IMR-90 (cell line): ENCODE results near the gene SIRPG. TPM values are rescaled to one million over a fixed set of nuclear protein-coding genes. Genes with fewer than 3 reads are reported as not detected.

Source experiments
- ATAC-seq: fragments of 200-7000 bp; cut with Tn5 transposase; 2 replicates; pipeline ENCODE4 v1.9.1; 2020; ENCODE audit warnings: low read depth, mild to moderate bottlenecking, moderate library complexity
- BruUV-seq: library from RNA; stranded (reverse); fragments of 400-500 nt; replicated peaks from 2 replicates; lab custom pipeline; 2021; lab: Mats Ljungman, UMichigan
- CTCF ChIA-PET: fragments of 300-600 bp; formaldehyde crosslinking; extraction: SDS; loops from one replicate; lab custom pipeline; 2021; ENCODE audit warnings: antibody characterized with exemption; lab: Yijun Ruan, JAX
- POLR2A ChIA-PET: fragments of 300-600 bp; sonication (Branson Sonifier 250); formaldehyde crosslinking; loops from one replicate; lab custom pipeline; 2022; ENCODE audit warnings: antibody characterized with exemption; ENCODE audit not compliant: unreplicated experiment; lab: Charles Lee
- DNase-seq: peaks from one replicate; pipeline ENCODE4 v3.0.0; 2013
- H2AFZ ChIP-seq: replicated peaks from 2 replicates; pipeline ENCODE3; 2013; ENCODE audit warnings: low read length, mild to moderate bottlenecking; ENCODE audit not compliant: poor library complexity
- H2AK5ac ChIP-seq: 2 replicates; pipeline ENCODE4 v1.6.1; 2013; ENCODE audit warnings: low read depth, low read length, inconsistent platforms
- H2AK9ac ChIP-seq: replicated peaks from 2 replicates; pipeline ENCODE3; 2013; ENCODE audit warnings: mild to moderate bottlenecking, low read depth, low read length, moderate library complexity; ENCODE audit not compliant: poor library complexity
- H2BK120ac ChIP-seq: 2 replicates; pipeline ENCODE4 v1.6.1; 2013; ENCODE audit warnings: low read depth, low read length, inconsistent platforms
- H2BK15ac ChIP-seq: 3 replicates; pipeline ENCODE4 v1.6.1; 2013; ENCODE audit warnings: low read depth, low read length, inconsistent platforms
- H2BK20ac ChIP-seq: 2 replicates; pipeline ENCODE4 v1.6.1; 2013; ENCODE audit warnings: low read depth, mild to moderate bottlenecking, inconsistent platforms, low read length, moderate library complexity
- H2BK5ac ChIP-seq: 2 replicates; pipeline ENCODE4 v1.6.1; 2013; ENCODE audit warnings: mild to moderate bottlenecking, low read depth, low read length, inconsistent platforms; ENCODE audit not compliant: poor library complexity, severe bottlenecking
- H3K14ac ChIP-seq: replicated peaks from 2 replicates; pipeline ENCODE4 v1.6.1; 2013; ENCODE audit warnings: low read depth, low read length, inconsistent platforms
- H3K18ac ChIP-seq: 2 replicates; pipeline ENCODE4 v1.6.1; 2013; ENCODE audit warnings: low read depth, low read length, control low read depth
- H3K23ac ChIP-seq: 2 replicates; pipeline ENCODE4 v1.6.1; 2013; ENCODE audit warnings: low read depth, low read length, inconsistent platforms
- H3K27ac ChIP-seq: 2 replicates; pipeline ENCODE4 v1.5.1; 2013; ENCODE audit warnings: mild to moderate bottlenecking, control low read depth, low read length; ENCODE audit not compliant: insufficient read depth
- H3K27me3 ChIP-seq: 2 replicates; pipeline ENCODE4 v1.6.1; 2013; ENCODE audit warnings: low read length; ENCODE audit not compliant: control insufficient read depth, insufficient read depth
- H3K36me3 ChIP-seq: 2 replicates; pipeline ENCODE4 v1.6.1; 2013; ENCODE audit warnings: low read length, mixed read lengths; ENCODE audit not compliant: control insufficient read depth, insufficient read depth
- H3K4ac ChIP-seq: 2 replicates; pipeline ENCODE4 v1.6.1; 2013; ENCODE audit warnings: low read depth, low read length, inconsistent platforms
- H3K4me1 ChIP-seq: 2 replicates; pipeline ENCODE4 v1.6.1; 2013; ENCODE audit warnings: low read length, mixed read lengths; ENCODE audit not compliant: control insufficient read depth, insufficient read depth
- H3K4me2 ChIP-seq: 2 replicates; pipeline ENCODE4 v1.6.1; 2013; ENCODE audit warnings: low read depth, mild to moderate bottlenecking, control low read depth, low read length, moderate library complexity
- H3K4me3 ChIP-seq: 2 replicates; pipeline ENCODE4 v1.5.1; 2013; ENCODE audit warnings: low read depth, mild to moderate bottlenecking, control low read depth, low read length, moderate library complexity; ENCODE audit not compliant: insufficient read depth
- H3K56ac ChIP-seq: 2 replicates; pipeline ENCODE4 v1.6.1; 2013; ENCODE audit warnings: low read length, inconsistent platforms; ENCODE audit not compliant: insufficient read depth; ENCODE audit errors: extremely low read depth
- H3K79me1 ChIP-seq, 2 experiments: 2 replicates each; pipeline ENCODE4 v1.6.1; 2013; ENCODE audit warnings: low read length in 2 of 2, inconsistent platforms in 1 of 2, low read depth in 1 of 2
- H3K9ac ChIP-seq: 2 replicates; pipeline ENCODE4 v1.6.1; 2013; ENCODE audit warnings: low read depth, low read length, control low read depth
- H3K9me1 ChIP-seq: 2 replicates; pipeline ENCODE4 v1.6.1; 2013; ENCODE audit warnings: low read length, inconsistent platforms; ENCODE audit not compliant: insufficient read depth
- H3K9me3 ChIP-seq: 2 replicates; pipeline ENCODE4 v1.6.1; 2013; ENCODE audit warnings: low read length; ENCODE audit not compliant: control insufficient read depth, insufficient read depth
- H4K20me1 ChIP-seq: 2 replicates; pipeline ENCODE4 v1.6.1; 2013; ENCODE audit warnings: low read length, inconsistent platforms; ENCODE audit not compliant: insufficient read depth
- H4K5ac ChIP-seq: 2 replicates; pipeline ENCODE4 v1.6.1; 2013; ENCODE audit warnings: mild to moderate bottlenecking, low read depth, low read length, control low read depth
- H4K8ac ChIP-seq, 2 experiments: 2 replicates each; pipeline ENCODE4 v1.6.1; 2013; ENCODE audit warnings: low read depth in 2 of 2, low read length in 2 of 2, control low read depth in 1 of 2, inconsistent platforms in 1 of 2
- H4K91ac ChIP-seq: 2 replicates; pipeline ENCODE4 v1.6.1; 2013; ENCODE audit warnings: low read depth, low read length, inconsistent platforms; ENCODE audit not compliant: insufficient read depth
- NFE2L2 ChIP-seq: fragments of 150-350 bp; IDR thresholded peaks from 2 replicates; pipeline ENCODE4 v1.6.1; 2016; ENCODE audit warnings: low read depth, mild to moderate bottlenecking, low read length
- WGBS, 2 experiments: methylation state at CpG; one replicate each; pipeline versions ENCODE4 v1.1.5 to v1.1.7; 2013; ENCODE audit warnings: missing lambda C conversion rate in 2 of 2; ENCODE audit not compliant: insufficient read length in 1 of 2; ENCODE audit errors: extremely low coverage in 2 of 2; 5-methylcytosine and 5-hydroxymethylcytosine counted together
- dilution Hi-C: fragments of 300-500 bp; cut with HindIII; formaldehyde crosslinking; loops from one replicate; pipeline ENCODE4 v1.14.3; 2018; ENCODE audit warnings: low sequenced_read_pairs; ENCODE audit not compliant: unreplicated experiment
- in situ Hi-C: fragments of 300-500 bp; cut with MboI; formaldehyde crosslinking; loops from 3 replicates; pipeline ENCODE4 v1.14.3; 2019; ENCODE audit warnings: low sequenced_read_pairs, inconsistent platforms, mixed read lengths
- intact Hi-C: fragments of 100-400 bp; cut with micrococcal nuclease; formaldehyde crosslinking; loops from 2 replicates; pipeline ENCODE4 v1.10.0; 2022
- polyA plus RNA-seq, 3 experiments: library from polyadenylated mRNA; depleted of rRNA; stranded (reverse); fragments of >200 nt; gene quantifications; 2 replicates each; pipeline ENCODE4 v1.2.3, GENCODE V29; 2012; ENCODE audit warnings: low replicate concordance in 1 of 3
- total RNA-seq: library from RNA; depleted of rRNA; stranded (reverse); fragments of >200 nt; gene quantifications from 2 replicates; pipeline ENCODE4 v1.2.3, GENCODE V29; 2012

Gene SIRPG
- total and polyA plus RNA-seq, 2 of the 4 experiments (the other 2 are of a cell fraction): not detected

DNA sequence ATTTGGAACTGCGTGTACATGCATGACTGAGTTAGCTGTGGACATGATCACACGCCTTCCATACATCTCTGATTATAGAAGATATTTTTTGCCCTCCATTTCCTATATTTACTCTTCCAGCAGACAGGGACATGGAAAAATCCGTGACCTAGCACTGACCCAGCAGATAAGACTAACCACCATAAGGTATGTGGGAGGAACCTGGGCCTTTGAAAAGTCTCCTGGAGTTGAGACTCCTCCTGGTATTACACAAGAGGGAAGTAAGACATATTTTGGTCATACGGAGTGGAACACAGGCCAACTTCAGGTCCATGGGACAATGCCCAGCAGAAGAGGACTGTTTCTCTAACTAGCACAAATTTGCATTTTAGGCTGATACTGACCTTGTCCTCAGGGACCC, 24.0 kb downstream of the SIRPG start:
- DNase-seq (no peak), ATAC-seq (no peak)
- no TSS peak for BruUV-seq

More for the DNA sequence above, 24.0 kb downstream of the SIRPG start:
- Histone ChIP-seq H3K9me1 (no peaks in the 10 kb centered on the region), H4K20me1 (no peaks in the 10 kb centered on the region), H3K23ac (no peak overlapping the region), H2AK9ac (no peak overlapping the region), H4K91ac (no peak overlapping the region), H4K8ac (no peak overlapping the region), H3K4me1 (no peaks in the 10 kb centered on the region), H3K79me1 (no peaks in the 10 kb centered on the region), H2AFZ (no peak overlapping the region), H3K18ac (no peak overlapping the region), H3K36me3 (no peaks in the 10 kb centered on the region), H3K9ac (no peak overlapping the region), H3K27ac (no peak overlapping the region), H3K4ac (no peak overlapping the region), H2BK15ac (no peak overlapping the region), H2AK5ac (no peak overlapping the region), H2BK20ac (no peak overlapping the region), H3K14ac (no peak overlapping the region), H3K4me3 (no peak overlapping the region), H3K4me2 (no peak overlapping the region), H3K9me3 (no peaks in the 10 kb centered on the region), H3K56ac (no peak overlapping the region), H3K27me3 (peaks cover 2% of the 10 kb centered on the region; the same call in 1 of the 2 replicates), H2BK120ac (no peak overlapping the region), H2BK5ac (no peak overlapping the region), H4K5ac (no peak overlapping the region)
- dilution Hi-C loops: no loop called here
- 60% methylated on average over 1 of the region's 4 CpGs; no CpG with 5 or more reads in 1 of the 2 experiments for WGBS, 2 experiments
- POLR2A ChIA-PET: no interaction called here
- in situ Hi-C loops: no loop called here
- CTCF ChIA-PET: no interaction called here
- TF ChIP-seq NFE2L2: no peak
- intact Hi-C loops: no loop called here
